NCI-H2171 (cell line): ENCODE data around the gene CREB3L1.
A peak's percentile ranks its signal among the peaks of the same experiment; 100 is the strongest.

Experiments
- DNase-seq: peaks from one replicate; lab custom pipeline; 2025; lab: John Stamatoyannopoulos, UW

Gene CREB3L1, protein sequence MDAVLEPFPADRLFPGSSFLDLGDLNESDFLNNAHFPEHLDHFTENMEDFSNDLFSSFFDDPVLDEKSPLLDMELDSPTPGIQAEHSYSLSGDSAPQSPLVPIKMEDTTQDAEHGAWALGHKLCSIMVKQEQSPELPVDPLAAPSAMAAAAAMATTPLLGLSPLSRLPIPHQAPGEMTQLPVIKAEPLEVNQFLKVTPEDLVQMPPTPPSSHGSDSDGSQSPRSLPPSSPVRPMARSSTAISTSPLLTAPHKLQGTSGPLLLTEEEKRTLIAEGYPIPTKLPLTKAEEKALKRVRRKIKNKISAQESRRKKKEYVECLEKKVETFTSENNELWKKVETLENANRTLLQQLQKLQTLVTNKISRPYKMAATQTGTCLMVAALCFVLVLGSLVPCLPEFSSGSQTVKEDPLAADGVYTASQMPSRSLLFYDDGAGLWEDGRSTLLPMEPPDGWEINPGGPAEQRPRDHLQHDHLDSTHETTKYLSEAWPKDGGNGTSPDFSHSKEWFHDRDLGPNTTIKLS

DNA sequence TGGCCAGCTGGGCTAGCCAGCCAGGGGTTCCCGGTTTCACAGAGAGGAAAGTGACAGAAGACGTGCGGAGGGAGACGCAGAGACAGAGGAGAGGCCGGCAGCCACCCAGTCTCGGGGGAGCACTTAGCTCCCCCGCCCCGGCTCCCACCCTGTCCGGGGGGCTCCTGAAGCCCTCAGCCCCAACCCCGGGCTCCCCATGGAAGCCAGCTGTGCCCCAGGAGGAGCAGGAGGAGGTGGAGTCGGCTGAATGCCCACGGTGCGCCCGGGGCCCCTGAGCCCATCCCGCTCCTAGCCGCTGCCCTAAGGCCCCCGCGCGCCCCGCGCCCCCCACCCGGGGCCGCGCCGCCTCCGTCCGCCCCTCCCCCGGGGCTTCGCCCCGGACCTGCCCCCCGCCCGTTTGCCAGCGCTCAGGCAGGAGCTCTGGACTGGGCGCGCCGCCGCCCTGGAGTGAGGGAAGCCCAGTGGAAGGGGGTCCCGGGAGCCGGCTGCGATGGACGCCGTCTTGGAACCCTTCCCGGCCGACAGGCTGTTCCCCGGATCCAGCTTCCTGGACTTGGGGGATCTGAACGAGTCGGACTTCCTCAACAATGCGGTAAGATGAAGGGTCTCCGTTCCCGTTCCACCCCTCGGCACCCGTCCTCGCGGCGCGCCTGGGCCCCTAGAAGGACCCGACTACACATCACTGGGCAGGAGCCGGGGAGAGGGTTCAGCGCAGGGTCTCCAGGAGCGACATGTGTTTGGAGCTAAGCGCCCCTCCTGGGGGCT lies at the start of gene CREB3L1:
Gene CREB3L1, plus strand, starts transcription at position 41 of the 765 bp plus-strand sequence. Its CDS starts 450 bp downstream, at position 491.
- DNase-seq: no peak

DNA sequence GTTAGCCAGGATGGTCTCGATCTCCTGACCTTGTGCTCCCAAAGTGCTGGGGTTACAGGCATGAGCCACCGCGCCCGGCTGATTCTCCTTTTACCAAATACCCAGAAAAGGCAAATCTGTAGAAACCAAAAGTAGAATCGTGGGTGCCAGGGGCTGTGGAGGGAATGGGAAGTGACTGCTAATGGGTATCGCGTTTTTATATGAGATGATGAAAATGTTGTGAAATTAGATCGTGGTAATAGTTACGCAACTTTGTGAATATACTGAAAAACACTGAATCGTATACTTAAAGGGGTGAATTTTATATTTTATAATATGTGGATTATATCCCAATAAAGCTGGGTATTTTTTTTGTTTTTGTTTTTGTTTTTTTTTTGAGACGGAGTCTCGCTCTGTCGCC lies 48.2 kb upstream of the CREB3L1 start:
- no peak for DNase-seq

DNA sequence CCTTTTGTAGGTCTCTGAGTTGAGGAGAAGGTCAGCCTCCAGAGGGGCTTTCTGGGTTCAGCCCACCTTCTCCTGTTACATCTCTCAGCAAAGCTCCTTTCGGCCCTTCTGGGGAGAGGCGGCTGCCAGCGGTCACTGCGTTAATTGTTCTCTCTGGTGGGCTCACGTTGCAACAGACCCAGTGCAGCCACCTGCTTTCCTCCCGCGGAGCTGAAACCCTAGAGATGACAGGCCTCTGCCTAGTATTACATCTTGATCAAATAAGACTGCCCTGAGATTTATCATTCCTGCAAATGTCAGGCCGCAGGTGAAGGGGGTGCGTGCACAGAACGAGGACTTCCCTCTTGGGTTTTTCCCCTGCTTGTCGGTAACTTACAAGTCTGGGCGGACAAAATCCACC lies 43.2 kb upstream of the CREB3L1 start:
- peak; percentile 10 for DNase-seq

DNA sequence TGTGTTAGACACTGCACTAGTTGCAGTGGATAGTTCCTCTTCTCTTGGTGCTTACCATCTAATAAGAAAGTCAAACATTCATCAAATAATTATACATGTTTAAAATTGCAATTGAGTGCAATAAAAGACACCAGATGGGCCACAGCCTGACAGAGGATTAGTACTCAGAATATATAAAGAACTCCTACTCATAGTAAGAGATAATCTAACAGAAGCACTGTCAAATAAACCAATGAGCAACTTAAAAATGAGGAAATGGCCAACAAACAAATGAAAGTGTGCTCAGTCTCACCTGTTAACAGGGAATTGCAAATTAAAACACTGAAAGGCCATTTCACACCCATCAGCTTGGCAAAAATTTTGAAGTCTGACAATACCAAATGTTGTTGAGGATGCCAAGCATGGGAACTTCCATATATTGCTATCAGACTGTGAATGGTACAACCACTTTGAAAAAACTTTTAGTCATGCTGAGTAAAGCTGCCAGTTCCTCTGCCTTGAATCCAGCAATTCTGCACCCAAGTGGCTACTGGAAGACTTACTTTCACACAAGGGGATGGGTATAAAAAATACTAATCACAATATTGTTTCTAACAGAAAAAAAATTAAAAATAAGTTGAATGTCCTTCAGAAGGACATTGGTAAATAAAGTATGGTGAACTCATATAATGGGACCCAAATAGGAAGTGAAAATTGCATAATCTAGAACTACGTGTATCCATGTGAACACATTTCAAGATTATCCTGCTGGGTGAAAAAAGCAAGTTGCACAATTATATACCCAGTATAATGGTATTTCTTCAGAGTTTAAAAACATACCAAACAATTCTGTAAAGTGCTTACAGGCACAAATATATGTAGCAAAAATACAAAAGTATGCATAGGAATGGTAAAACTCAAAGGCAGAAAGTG lies 41.4 kb upstream of the CREB3L1 start:
- DNase-seq: no peak

DNA sequence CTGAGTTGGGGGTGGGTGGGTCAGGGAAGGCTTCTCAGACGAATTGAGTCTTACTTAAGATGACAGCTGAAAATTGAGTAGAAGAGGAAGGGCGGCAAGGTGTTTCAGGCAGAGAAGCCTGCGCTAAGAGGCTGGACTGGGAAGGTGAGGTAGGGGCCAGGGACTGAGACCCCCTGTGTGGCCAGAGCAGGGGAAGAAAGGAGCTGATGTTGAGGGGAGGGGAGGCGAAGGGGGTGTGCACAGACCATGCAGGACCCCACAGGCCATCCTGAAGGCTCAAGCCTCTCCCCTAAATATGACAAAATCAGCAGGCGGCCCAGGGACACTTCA lies 40.6 kb upstream of the CREB3L1 start:
- no peak for DNase-seq

DNA sequence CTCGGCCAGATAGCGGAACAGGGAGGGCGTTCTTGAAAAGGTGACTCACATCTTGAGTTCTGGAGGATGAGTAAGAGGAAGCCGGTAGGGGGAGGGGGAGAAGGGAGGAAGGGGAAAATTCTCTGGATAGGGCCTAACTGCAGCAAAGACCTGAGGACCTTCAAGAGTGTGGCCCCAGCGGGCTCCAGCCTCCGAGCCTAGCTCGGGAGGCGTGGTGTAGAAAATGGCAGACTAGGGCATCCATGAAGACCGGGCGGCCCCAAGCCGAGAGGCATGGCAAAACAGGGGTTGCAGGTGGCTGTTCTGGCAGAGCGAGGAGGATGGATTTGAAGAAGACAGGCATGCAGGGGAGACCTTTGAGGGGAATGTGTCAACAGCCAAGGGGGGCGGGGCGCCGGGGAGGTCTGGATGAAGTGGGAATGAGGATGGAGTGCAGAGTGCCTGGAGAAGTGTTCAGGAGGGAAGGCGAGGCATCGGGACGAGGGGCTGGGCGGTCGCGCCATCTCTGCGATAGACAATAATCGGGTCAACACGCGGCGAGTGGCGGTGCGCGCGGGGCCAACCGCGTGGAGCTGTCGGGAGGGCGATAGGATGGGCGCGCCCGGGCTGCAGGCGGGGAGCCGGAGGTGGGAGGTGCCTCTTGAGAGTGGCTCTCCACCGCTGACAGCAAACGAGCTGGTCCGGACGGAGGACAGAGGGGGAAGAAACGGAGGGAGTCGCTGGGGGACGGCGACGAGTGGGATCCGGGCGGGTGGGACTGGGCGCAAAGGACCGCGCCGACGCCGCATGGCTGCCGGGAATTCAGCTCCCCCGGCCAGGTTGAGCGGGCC lies 40.0 kb upstream of the CREB3L1 start:
- DNase-seq: peak; percentile 26

DNA sequence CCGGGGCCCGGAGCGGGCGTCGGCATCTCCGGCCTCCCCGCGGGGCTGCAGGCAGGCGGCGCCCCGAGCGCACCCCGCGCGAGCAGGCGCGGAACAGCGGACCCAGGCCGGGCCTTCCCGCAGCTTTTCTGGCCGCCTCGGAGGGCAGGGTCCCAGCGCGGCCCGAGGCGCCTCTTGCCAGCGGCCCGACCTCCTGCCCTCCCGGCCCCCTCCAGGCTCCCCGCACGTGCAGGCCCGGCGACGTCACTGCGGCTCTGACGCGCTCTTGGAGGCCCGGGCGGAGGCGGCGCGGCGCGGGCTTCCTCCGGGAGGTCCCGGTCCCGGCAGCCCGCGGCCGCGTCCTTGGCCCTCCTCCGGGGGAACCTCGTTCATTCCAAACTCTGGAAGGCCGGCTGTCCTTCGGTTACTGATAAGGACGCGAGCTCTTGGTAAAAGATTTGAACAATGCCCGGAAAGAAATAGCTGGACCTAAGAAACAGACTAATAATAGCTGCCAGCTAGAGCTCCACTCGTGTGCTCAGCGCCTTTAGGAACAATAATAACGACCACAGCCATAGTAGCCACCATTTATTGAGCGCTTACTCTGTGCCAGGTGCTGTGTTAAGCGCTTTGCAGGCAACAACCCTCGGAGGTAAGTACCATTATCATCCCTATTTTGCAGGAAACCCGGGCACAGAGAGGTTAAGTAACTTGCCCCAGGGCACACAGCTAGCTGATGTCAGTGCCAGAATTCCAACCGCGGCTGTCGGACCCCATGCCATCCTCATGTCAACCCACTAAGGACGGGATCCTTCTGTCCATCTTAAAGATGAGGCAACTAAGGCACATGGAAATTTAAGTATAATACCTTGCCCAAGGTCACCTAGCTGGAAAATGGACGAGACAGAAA lies 39.1 kb upstream of the CREB3L1 start:
- peak; percentile 51 for DNase-seq

DNA sequence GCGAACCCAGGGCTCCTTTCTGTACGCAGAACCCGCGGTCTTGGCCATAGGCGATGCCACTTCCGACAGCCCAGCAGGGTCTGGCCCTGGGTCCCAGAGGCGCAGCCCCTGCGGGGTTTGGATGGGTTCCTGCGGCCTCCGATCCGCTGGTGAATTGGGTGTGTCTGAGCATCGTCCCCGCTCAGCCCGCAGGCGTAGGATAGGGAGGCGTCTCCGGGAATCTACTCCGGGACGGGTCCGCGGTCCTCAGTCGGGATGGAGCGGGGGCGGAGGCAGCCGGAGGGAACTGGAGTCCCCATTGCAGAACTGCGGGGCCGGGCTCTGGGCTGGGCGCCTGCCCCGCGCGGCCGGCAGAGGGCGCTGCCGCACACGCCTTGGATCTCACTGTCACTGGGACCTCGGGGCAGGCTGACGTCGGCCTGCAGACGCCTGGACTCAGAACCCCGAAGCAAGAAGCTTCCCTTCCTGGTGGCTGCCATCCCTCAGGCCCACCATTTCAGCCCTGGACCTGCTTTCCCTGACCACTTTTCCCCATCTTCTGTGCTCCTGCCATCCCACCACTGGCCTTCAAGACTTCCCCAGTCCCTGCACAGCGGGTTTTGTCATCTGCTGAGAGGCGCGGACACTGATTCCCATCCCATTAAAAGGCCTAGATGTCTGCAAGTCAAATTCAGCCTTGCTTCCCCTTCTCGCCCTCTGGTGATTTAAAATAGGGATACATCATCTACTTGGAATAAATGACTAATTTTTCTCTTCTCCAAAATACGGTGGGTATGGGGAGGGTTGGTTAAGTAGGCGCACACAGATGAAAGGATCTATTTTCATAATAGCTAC lies 38.3 kb upstream of the CREB3L1 start:
- DNase-seq: peak; percentile 55

DNA sequence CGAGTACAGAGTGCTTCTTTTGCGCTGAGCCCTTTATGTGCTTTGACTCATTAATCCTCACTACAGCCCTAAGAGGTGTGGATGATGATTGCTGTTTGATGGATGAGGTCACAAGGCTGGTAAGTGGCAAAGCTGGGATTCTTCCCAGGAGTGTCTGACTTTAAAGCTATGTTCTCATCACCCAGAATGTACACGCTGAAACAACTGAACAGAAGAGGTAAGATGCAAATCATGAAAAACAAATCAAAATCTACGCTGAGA lies 37.7 kb upstream of the CREB3L1 start:
- DNase-seq: no peak

DNA sequence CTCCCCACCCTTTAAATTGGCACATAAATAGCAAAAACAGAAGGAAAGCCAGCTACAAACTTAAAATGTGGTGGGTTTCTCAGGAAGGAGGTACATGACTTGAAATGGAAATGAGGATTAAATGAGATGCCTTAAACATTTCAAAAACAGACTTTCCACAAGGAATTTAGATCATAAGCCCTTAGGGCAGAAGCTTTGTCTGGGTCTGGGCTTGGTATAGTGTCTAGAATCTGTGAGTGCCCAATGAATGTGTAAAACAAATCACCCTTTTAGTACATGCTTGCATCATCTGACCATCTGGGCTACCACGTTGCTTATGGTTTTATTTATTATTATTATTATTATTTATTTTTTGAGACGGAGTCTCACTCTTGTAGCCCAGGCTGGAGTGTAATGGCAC lies 37.1 kb upstream of the CREB3L1 start:
- DNase-seq: no peak

DNA sequence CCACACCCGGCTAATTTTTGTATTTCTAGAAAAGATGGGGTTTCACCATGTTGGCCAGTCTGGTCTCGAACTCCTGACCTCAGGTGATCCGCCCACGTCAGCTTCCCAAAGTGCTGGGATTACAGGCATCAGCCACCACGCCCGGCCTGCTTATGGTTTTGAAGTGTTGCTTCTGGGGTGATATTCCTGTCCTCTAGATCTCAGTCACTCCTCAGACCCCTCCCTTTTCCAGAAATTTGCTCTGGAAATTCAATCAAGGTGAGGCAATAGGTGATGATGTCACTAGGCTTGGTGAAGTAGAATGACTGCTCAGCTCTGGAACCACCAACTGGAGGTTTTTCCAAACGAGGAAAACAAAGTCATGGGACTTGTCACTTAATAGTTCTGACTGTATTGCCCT lies 36.6 kb upstream of the CREB3L1 start:
- no peak for DNase-seq

DNA sequence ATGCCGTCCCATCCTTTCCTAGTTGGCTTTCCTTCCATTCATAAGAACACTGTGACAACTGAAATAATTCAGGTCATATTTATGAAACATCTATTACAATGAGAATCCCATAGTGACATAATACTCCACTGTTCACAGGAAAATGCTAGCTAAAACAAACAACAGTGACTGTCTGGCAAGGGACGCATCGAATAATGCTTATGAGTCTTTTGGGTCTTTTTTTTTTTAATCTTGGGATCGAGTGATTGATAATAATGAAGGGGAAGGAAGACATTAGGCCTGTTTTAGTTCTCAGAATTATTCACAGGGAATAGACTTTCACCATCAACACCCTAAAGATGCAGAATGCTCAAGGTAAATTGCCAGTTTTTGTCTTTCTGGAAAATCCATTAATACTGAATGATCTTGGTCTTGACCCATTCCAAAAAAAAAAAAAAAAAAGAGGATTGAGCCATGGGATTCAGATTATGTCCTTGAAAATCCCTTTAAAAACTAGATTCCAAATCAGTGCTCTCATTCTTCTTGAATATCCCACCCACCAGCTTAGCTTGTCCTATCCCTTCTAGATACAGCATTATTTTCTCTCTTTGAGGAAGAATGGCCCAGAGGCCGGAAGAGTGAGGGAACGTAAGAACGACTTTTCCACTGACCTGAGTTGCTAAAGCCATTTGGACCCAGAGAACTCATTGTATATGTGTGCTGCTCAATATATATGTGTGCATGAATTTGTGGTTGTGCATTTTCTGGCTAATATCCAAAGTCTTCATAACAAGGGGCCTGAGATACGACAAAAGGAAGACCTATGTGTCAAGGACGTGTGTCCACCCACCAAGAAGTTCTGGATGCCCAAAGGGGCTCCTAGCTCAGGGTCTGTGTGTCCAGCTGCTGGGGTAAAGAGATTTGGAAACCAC lies 35.2 kb upstream of the CREB3L1 start:
- DNase-seq: no peak

DNA sequence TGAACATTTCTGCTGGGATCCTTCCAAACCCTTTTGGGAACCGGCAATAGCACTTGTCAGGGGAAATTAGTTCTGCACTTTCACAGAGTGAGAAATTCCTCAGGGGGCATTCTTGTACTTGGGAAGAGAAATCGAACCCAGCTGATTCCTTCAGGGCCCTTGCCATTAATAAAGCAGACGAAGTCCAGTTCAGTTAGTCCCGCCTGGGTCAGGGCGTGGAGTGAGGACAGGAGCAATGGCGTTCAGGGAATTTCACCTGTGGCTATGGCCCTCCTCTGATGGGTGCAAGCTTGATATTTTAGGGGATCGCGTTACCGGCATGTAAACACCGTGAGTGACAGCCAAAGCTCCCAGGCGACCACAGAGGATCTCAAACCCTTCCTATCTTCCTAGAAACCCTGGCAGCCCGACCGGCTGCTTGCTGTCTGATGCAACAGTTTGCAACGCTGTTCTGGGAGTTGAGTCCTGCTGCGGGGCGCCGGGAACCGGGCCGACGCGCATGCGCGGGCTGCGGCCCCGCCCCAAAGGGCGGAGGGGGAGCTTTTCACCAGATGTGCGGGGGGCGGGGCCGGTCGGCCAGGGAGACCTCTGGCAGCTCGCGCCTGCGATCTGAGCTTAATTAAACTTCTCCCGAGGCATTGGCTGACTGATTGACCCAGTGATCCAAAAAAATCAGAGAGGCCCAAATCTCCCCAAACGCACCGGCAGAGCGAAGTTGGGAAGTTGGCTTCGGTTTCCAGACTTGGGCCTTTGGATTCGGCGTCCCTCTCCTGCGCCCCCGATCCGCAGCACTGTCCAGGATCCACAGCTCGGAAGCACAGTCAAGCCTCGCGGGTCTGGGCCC lies 34.3 kb upstream of the CREB3L1 start:
- peak; percentile 92 for DNase-seq

DNA sequence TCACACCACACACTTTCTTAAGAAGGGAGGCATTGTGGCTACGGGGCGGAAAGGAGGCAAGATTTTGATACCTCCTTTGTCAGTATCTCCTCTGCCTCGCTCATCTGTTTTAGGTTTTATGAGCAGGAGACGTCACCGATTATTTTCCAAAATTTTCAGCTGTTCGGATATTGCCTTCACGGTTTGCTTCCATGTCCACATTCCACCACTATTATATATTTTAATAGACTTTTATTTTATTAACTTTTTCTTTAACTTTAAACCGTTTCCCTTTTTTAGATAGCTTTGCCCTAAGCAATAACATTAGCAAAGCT lies 33.7 kb upstream of the CREB3L1 start:
- no peak for DNase-seq

DNA sequence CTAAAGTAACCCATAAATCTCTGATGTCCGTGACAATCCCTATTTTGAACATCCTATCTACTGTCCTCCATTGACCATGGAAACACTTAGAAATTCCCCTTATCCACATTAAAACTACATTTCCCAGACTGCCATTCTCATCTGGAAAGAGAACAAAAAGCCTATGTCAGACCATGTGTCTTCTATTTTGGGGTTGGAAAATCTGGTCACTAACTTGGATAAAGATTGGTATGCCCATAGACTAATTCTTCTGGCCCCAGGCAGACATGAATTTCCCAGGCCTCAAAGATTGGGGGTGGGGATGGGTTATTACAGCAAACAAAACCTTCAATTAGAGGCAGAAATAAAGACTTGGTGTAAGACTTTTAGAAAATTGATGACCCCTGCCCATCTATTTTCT lies 30.9 kb upstream of the CREB3L1 start:
- no peak for DNase-seq

DNA sequence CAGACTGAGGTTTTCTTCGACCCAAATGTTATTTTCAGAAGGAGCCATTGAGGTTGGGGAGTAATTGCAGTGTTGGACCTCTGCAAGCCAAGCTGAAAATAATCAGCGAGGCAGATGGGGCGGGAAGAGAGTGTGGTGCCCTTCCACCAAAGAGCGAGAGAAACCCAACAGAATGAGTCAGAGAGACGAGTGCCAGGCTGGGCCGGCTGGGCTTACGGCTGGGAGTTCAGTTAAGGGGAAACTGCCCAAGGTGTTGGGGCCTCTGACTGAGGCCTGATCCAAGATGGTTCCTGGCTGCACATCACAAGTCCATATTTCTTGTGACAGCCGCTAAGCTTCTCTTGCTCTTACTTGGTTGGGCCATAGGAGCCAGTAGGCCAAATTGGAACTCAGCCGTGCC lies 30.4 kb upstream of the CREB3L1 start:
- no peak for DNase-seq

DNA sequence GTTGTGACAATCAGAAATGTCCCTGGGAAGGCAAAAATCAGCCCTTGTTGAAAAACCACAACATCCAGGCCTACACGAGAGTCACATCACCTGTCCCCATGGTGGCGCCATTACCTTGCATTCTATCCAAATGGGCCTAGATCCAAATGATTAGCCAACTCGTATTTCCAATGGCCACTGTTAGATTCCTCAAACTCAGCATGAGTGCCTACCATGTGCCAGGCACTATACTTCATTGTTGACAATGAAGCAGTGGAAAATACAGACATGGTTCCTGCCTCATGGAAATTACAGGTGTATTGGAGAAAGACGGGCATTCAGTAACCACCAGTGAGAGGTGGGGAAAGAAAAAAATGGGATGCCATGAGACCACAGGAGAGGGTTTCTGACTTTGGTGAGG lies 29.8 kb upstream of the CREB3L1 start:
- DNase-seq: peak; percentile 6
